Aorta (tissue), 5 donors: ENCODE results near the gene ANLN. TPM values are rescaled to one million over a fixed set of nuclear protein-coding genes. Genes with fewer than 3 reads are reported as not detected.
"Not testable (repeated sequence)": the region's sequence is repeated elsewhere in the genome, so short reads cannot be mapped to it uniquely, and the experiment has no call there.

ENCODE experiments used
- ATAC-seq: fragments of 200-7000 bp; cut with Tn5 transposase; one replicate; pipeline ENCODE4 v1.9.1; 2022; ENCODE audit warnings: moderate library complexity; ENCODE audit not compliant: low FRiP score
- DNase-seq, 2 donors: peaks; one replicate each; pipeline ENCODE4 v3.0.0-alpha.2; 2020
- H3K27ac ChIP-seq, 2 donors: one replicate each; pipeline ENCODE4 v1.5.1; 2013; ENCODE audit warnings: low read length in 2 of 2, mild to moderate bottlenecking in 2 of 2, moderate library complexity in 2 of 2, control low read depth in 1 of 2, inconsistent platforms in 1 of 2, low read depth in 1 of 2
- H3K27me3 ChIP-seq, 2 donors: one replicate each; pipeline ENCODE4 v1.6.1; 2013; ENCODE audit warnings: control low read depth in 1 of 2, low read length in 1 of 2, mild to moderate bottlenecking in 1 of 2, moderate library complexity in 1 of 2; ENCODE audit not compliant: insufficient read depth in 2 of 2, control insufficient read depth in 1 of 2
- H3K36me3 ChIP-seq, 2 donors: one replicate each; pipeline ENCODE4 v1.6.1; 2013; ENCODE audit warnings: control low read depth in 1 of 2, low read length in 1 of 2, mild to moderate bottlenecking in 1 of 2; ENCODE audit not compliant: insufficient read depth in 2 of 2, control insufficient read depth in 1 of 2
- H3K4me1 ChIP-seq, 2 donors: one replicate each; pipeline ENCODE4 v1.6.1; 2013; ENCODE audit warnings: low read length in 2 of 2, control low read depth in 1 of 2, mild to moderate bottlenecking in 1 of 2, moderate library complexity in 1 of 2; ENCODE audit not compliant: insufficient read depth in 2 of 2, control insufficient read depth in 1 of 2
- H3K4me3 ChIP-seq, 2 donors: one replicate each; pipeline ENCODE4 v1.5.1; 2013; ENCODE audit warnings: low read length in 2 of 2, control low read depth in 1 of 2, mild to moderate bottlenecking in 1 of 2
- H3K9me3 ChIP-seq: one replicate; pipeline ENCODE4 v1.6.1; 2013; ENCODE audit warnings: mild to moderate bottlenecking, low read length; ENCODE audit not compliant: control insufficient read depth
- WGBS, 2 donors: extraction: QIAGEN DNeasy Blood & Tissue Kit; methylation state at CpG; one replicate each; pipeline ENCODE4 v1.1.7; 2013; 5-methylcytosine and 5-hydroxymethylcytosine counted together
- intact Hi-C, 2 donors: fragments of 100-400 bp; cut with DNase I; formaldehyde crosslinking; loops; one replicate each; pipeline versions ENCODE4 v1.14.2 to v1.15.0; 2022
- polyA plus RNA-seq, 2 donors: library from polyadenylated mRNA; stranded (reverse); fragments of 200-250 nt; gene quantifications; one replicate each; pipeline ENCODE4 v1.2.3, GENCODE V29; 2013
- total RNA-seq, 2 donors: library from RNA; stranded (reverse); fragmentation: NEBNext Ultra II Directional; extraction: Animal tissue kit (Norgen Biotek cat#: 25700); gene quantifications; one replicate each; pipeline ENCODE4 v1.2.1, GENCODE V29; 2021
- donor health status: healthy with polysubstance abuse.
- donor health status: Bipolar disorder and iron deficiency.
- donor health status: DM: no; HTN: no; CAD: no.
- donor health status: DM: no; HTN: no; CAD: no.
- donor health status: DM: yes; HTN: yes; CAD: no.

Gene ANLN
- total and polyA plus RNA-seq, 4 donors = 1.9 to 3.8 (median 2.8) TPM

DNA sequence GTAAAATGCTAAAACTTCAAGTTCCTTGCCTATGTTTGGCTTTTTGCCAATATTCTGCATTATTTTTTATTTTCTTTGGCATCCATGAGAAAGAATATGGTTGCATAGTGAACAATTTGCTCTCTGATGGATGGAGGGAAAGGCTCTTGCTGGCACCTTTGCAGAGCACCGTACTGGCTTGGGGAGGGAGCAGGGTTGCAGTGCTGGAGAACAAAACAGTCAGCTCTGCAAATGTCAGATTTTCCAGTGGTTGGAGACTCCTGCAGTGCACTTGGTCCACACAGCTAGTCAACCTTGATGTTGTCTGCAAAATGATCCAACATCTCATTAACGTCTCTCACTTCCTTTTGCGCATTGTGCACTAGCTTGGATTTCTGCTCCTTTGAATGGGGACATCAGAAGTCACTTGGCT lies 100.8 kb downstream of the ANLN start:
- WGBS, 2 donors = 32 to 45% methylated on average over 3 of the region's 3 CpGs
- no peaks in the 10 kb centered on the region for H3K4me1 ChIP-seq
- intact Hi-C loops = no loop called here
- H3K27ac ChIP-seq = no peak overlapping the region
- ATAC-seq (no peak), DNase-seq (no peak)
- H3K27me3 ChIP-seq = no peaks in the 10 kb centered on the region
- peaks cover 1% of the 10 kb centered on the region for H3K9me3 ChIP-seq
- no peak overlapping the region for H3K4me3 ChIP-seq
- no peaks in the 10 kb centered on the region for H3K36me3 ChIP-seq

DNA sequence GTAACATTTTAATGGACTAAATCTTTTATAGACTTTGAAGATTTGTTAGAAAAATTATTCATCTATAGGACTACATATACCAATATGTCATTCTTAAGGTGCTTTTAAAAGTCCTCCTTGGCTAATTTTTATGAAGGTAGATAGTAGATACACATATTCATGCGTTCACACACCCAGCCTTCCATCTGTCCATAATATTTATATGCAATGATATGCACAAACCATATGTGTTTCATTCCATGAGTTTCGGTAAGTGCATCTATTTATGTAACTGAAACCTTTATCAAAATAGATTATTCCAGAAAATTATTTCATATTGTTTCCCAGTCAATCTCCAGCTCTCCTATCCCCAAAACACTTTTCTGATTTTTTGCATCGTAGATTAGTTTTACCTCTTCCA lies 101.7 kb downstream of the ANLN start:
- ATAC-seq = no peak
- DNase-seq = no peak
- intact Hi-C loops = no loop called here
- H3K4me3 ChIP-seq = no peak overlapping the region
- no peaks in the 10 kb centered on the region for H3K36me3 ChIP-seq
- H3K9me3 ChIP-seq = peaks cover 2% of the 10 kb centered on the region
- no peak overlapping the region for H3K27ac ChIP-seq
- no peaks in the 10 kb centered on the region for H3K27me3 ChIP-seq
- WGBS, 2 donors = 93 to 95% methylated on average over 3 of the region's 3 CpGs
- no peaks in the 10 kb centered on the region for H3K4me1 ChIP-seq

DNA sequence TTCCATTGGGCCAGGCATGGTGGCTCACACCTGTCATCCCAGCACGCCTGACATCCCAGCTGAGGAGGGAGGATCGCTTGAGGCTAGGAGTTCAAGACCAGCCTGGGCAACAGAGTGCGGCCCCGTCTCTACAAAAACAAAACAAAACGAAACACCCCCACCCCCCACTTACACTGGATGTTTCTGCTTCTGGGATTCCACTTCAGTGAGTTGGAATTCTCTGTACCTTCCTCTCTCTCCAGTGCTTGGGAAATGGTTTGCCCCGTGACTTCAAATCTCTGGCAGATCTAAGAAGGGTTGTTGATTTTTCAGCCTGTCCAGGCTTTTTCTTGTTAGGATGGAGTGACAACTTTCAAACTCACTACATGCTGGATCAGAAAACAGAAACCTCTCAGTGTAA lies 106.9 kb downstream of the ANLN start:
- ATAC-seq (no peak), DNase-seq (no peak)
- intact Hi-C loops = no loop called here
- Histone ChIP-seq H3K9me3 (peaks cover 3% of the 10 kb centered on the region), H3K36me3 (no peaks in the 10 kb centered on the region), H3K4me3 (no peak overlapping the region), H3K27me3 (no peaks in the 10 kb centered on the region), H3K27ac (no peak overlapping the region), H3K4me1 (no peaks in the 10 kb centered on the region)
- WGBS, 2 donors = 76 to 83% methylated on average over 6 of the region's 6 CpGs

DNA sequence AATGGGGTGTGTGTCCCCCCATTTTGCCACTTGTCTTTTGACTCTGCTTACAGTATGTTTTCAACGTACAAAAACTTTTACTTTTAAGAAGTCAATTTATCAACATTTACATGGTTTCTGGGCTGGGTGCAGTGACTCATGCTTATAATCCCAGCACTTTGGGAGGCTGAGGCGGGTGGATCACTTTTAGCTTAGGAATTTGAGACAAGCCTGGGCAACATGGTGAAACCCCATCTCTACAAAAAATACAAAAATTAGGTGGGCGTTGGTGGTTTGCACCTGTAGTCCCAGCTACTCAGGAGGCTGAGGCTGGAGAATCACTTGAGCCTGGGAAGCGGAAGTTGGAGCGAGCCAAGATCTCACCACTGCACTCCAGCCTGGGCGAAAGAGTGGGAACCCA lies 107.5 kb downstream of the ANLN start:
- H3K36me3 ChIP-seq, H3K4me1 ChIP-seq, DNase-seq, H3K27me3 ChIP-seq, H3K9me3 ChIP-seq, H3K4me3 ChIP-seq, H3K27ac ChIP-seq, ATAC-seq, intact Hi-C loops: not testable (repeated sequence)
- 86 to 89% methylated on average over 6 of the region's 6 CpGs for WGBS, 2 donors

DNA sequence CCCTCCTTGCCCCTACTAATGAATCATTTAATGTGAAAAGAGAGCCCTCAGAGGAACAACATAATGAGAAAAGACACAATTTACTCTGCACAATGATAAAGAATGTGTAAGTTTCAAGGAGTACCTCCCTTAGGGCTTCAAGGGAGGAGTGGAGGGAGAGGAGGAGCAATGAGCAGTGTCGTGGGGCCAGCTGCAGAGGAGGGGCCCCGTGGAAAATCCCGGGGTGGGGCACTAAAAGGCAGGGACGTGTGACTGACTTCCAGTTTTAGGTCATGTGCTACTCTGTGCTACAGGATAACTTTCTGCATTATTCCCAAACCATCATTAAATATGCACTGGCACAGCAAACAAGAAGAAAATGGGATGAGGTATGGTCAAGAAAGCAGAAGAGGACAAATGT lies 108.1 kb downstream of the ANLN start:
- no peaks in the 10 kb centered on the region for H3K36me3 ChIP-seq
- no peak overlapping the region for H3K27ac ChIP-seq
- H3K4me1 ChIP-seq = no peaks in the 10 kb centered on the region
- DNase-seq (no peak), ATAC-seq (no peak)
- no peak overlapping the region for H3K4me3 ChIP-seq
- intact Hi-C loops = no loop called here
- WGBS, 2 donors = 44 to 50% methylated on average over 4 of the region's 4 CpGs
- H3K9me3 ChIP-seq = peaks cover 3% of the 10 kb centered on the region
- no peaks in the 10 kb centered on the region for H3K27me3 ChIP-seq

Other genes with a start within 250 kb of the ANLN start
- 10 to 100 TPM; 14.4 to 15.4 TPM for gene EEPD1, start 236.6 kb upstream of the ANLN start, total RNA-seq
- 100 to 1,000 TPM in 1 of 2 donors, 10 to 100 TPM in 1; 12.4 to 100 TPM for gene EEPD1, start 236.6 kb upstream of the ANLN start, polyA plus RNA-seq